ENCODE measurements around the gene ATP6V1G1.

GRCh38 chr9:114621975-114622609 is 34.5 kb downstream of the ATP6V1G1 start:
- TF ChIP-seq CTCF (IDR thresholded peaks at IDR 0.05) (no peak), POLR2A (IDR thresholded peaks at IDR 0.05) (no peak)
